HCT116 (cell line): ENCODE data around the gene TMEM214. TPM values are rescaled to one million over a fixed set of nuclear protein-coding genes. Genes with fewer than 3 reads are reported as not detected.

Experiments used
- ATAC-seq: fragments of 200-7000 bp; cut with Tn5 transposase; 2 replicates; pipeline ENCODE4 v1.9.1; 2020; ENCODE audit warnings: mild to moderate bottlenecking, moderate library complexity
- BruUV-seq: library from RNA; stranded (reverse); fragments of 400-500 nt; replicated peaks from 2 replicates; lab custom pipeline; 2021; lab: Mats Ljungman, UMichigan
- CTCF ChIA-PET: fragments of 300-600 bp; sonication (Branson Sonifier 250); formaldehyde crosslinking; loops from one replicate; lab custom pipeline; 2021; ENCODE audit warnings: antibody characterized with exemption; lab: Charles Lee
- POLR2A ChIA-PET: fragments of 300-600, 350-600 bp; sonication (Branson Sonifier 250); formaldehyde crosslinking; loops from one replicate; lab custom pipeline; 2021; ENCODE audit warnings: antibody characterized with exemption; lab: Charles Lee
- RAD21 ChIA-PET, 2 experiments: fragments of 300-600 bp; sonication (Branson Sonifier 250); formaldehyde crosslinking; loops; one replicate each; lab custom pipeline; 2023; ENCODE audit warnings: low total read pairs in 2 of 2; ENCODE audit not compliant: uncharacterized antibody in 2 of 2, unreplicated experiment in 2 of 2, low non-redundant PET in 1 of 2; lab: Charles Lee
- DNase-seq: peaks from one replicate; pipeline ENCODE4 v3.0.0-alpha.2; 2010; ENCODE audit warnings: low read depth, low spot score
- H2AFZ ChIP-seq: fragments of 200-600 bp; shearing (Covaris generic), sonication (generic); 2 replicates; pipeline ENCODE4 v1.6.1; 2017; ENCODE audit warnings: low read depth, mixed run types, mixed read lengths, antibody characterized with exemption, low read length; ENCODE audit not compliant: poor library complexity, severe bottlenecking
- H3K27ac ChIP-seq: 2 replicates; pipeline ENCODE4 v1.5.1; 2012; ENCODE audit warnings: low read depth, low read length
- H3K27me3 ChIP-seq: fragments of 200-600 bp; sonication (generic); 2 replicates; pipeline ENCODE4 v1.6.1; 2016; ENCODE audit warnings: mixed run types, low read length, mixed read lengths; ENCODE audit not compliant: insufficient read depth
- H3K36me3 ChIP-seq, 2 experiments: fragments of 200-500 bp in 1 of 2; fragments of 200-600 bp in 1 of 2; sonication (Bioruptor generic) in 1 of 2; sonication (generic) in 1 of 2; 2 replicates each; pipeline versions ENCODE4 v1.5.1 to v1.6.1; 2014 to 2016; ENCODE audit warnings: low read length in 2 of 2, inconsistent platforms in 1 of 2, mixed read lengths in 1 of 2, mixed run types in 1 of 2; ENCODE audit not compliant: insufficient read depth in 2 of 2, control insufficient read depth in 1 of 2
- H3K4me1 ChIP-seq, 2 experiments: fragments of 200-600 bp in 1 of 2; sonication (generic) in 1 of 2; 2 replicates each; pipeline versions ENCODE4 v1.5.1 to v1.6.1; 2012 to 2017; ENCODE audit warnings: low read length in 2 of 2, inconsistent platforms in 1 of 2, mild to moderate bottlenecking in 1 of 2, mixed read lengths in 1 of 2, mixed run types in 1 of 2, moderate library complexity in 1 of 2; ENCODE audit not compliant: insufficient read depth in 2 of 2, control insufficient read depth in 1 of 2
- H3K4me2 ChIP-seq: fragments of 200-600 bp; sonication (generic); 2 replicates; pipeline ENCODE4 v1.6.1; 2017; ENCODE audit warnings: mixed run types, low read length, mixed read lengths
- H3K4me3 ChIP-seq, 2 experiments: fragments of 200-600 bp in 1 of 2; sonication (generic) in 1 of 2; replicated peaks in 1 of 2; 2 replicates each; pipeline ENCODE4 v1.5.1; 2011 to 2016; ENCODE audit warnings: low read length in 2 of 2, control low read depth in 1 of 2, low read depth in 1 of 2, mild to moderate bottlenecking in 1 of 2, mixed read lengths in 1 of 2, mixed run types in 1 of 2
- H3K79me2 ChIP-seq: fragments of 200-600 bp; sonication (generic); 2 replicates; pipeline ENCODE4 v1.6.1; 2017; ENCODE audit warnings: mild to moderate bottlenecking, mixed run types, low read length, moderate library complexity, mixed read lengths; ENCODE audit not compliant: insufficient read depth
- H3K9ac ChIP-seq: fragments of 200-600 bp; sonication (generic); 2 replicates; pipeline ENCODE4 v1.6.1; 2016; ENCODE audit warnings: low read length, mixed read lengths
- H3K9me2 ChIP-seq: fragments of 200-600 bp; sonication (generic), shearing (Covaris generic); 2 replicates; pipeline ENCODE4 v1.6.1; 2017; ENCODE audit warnings: mixed run types, mild to moderate bottlenecking, moderate library complexity; ENCODE audit not compliant: insufficient read depth
- H3K9me3 ChIP-seq, 2 experiments: fragments of 200-500 bp in 1 of 2; fragments of 200-600 bp in 1 of 2; sonication (Bioruptor generic) in 1 of 2; sonication (generic) in 1 of 2; 2 replicates each; pipeline ENCODE4 v1.6.1; 2014 to 2017; ENCODE audit warnings: low read length in 2 of 2, mixed read lengths in 2 of 2, inconsistent platforms in 1 of 2, low read depth in 1 of 2, mild to moderate bottlenecking in 1 of 2, mixed run types in 1 of 2, moderate library complexity in 1 of 2; ENCODE audit not compliant: control insufficient read depth in 1 of 2, insufficient read depth in 1 of 2
- H4K20me1 ChIP-seq: fragments of 200-600 bp; sonication (generic), shearing (Covaris generic); 2 replicates; pipeline ENCODE4 v1.6.1; 2017; ENCODE audit warnings: mixed run types, mild to moderate bottlenecking, moderate library complexity; ENCODE audit not compliant: insufficient read depth
- ATF3 ChIP-seq: IDR thresholded peaks from 2 replicates; pipeline ENCODE4 v1.6.1; 2012
- CBX3 ChIP-seq: IDR thresholded peaks from 2 replicates; pipeline ENCODE4 v1.6.1; 2012; ENCODE audit warnings: low read depth
- CEBPB ChIP-seq: IDR thresholded peaks from 2 replicates; pipeline ENCODE4 v1.6.1; 2012; ENCODE audit warnings: low read depth
- EGR1 ChIP-seq: IDR thresholded peaks from 2 replicates; pipeline ENCODE4 v1.6.1; 2012; ENCODE audit warnings: low read depth
- ELF1 ChIP-seq: IDR thresholded peaks from 2 replicates; pipeline ENCODE4 v1.6.1; 2012; ENCODE audit warnings: low read depth, borderline replicate concordance
- EZH2 ChIP-seq: fragments of 200-600 bp; sonication (generic); IDR thresholded peaks from 2 replicates; pipeline ENCODE4 v1.6.1; 2017; ENCODE audit warnings: antibody characterized with exemption, mixed run types
- EZH2phosphoT487 ChIP-seq: fragments of 200-600 bp; IDR thresholded peaks from 2 replicates; pipeline ENCODE4 v1.6.1; 2018; ENCODE audit warnings: antibody characterized with exemption, borderline replicate concordance
- FOSL1 ChIP-seq: IDR thresholded peaks from 2 replicates; pipeline ENCODE4 v1.6.1; 2012; ENCODE audit warnings: low read depth
- JUND ChIP-seq: IDR thresholded peaks from 2 replicates; pipeline ENCODE4 v1.6.1; 2012
- MAX ChIP-seq: IDR thresholded peaks from 2 replicates; pipeline ENCODE4 v1.6.1; 2012
- POLR2AphosphoS5 ChIP-seq: IDR thresholded peaks from 2 replicates; pipeline ENCODE4 v1.6.1; 2011; ENCODE audit warnings: mild to moderate bottlenecking, low read depth, low read length, moderate library complexity
- RAD21 ChIP-seq: IDR thresholded peaks from 2 replicates; pipeline ENCODE4 v1.6.1; 2012; ENCODE audit warnings: low read depth, mild to moderate bottlenecking
- SP1 ChIP-seq: IDR thresholded peaks from 2 replicates; pipeline ENCODE4 v1.6.1; 2012; ENCODE audit warnings: low read depth
- TCF7L2 ChIP-seq: IDR thresholded peaks from 2 replicates; pipeline ENCODE4 v1.7.0; 2011; ENCODE audit warnings: borderline replicate concordance, inconsistent platforms; ENCODE audit not compliant: insufficient read depth, insufficient read length; ENCODE audit errors: extremely low read depth
- YY1 ChIP-seq: IDR thresholded peaks from 2 replicates; pipeline ENCODE4 v1.6.1; 2011; ENCODE audit warnings: low read length, low read depth, moderate library complexity, mild to moderate bottlenecking; ENCODE audit not compliant: insufficient replicate concordance; ENCODE audit errors: extremely low read depth
- ZBTB33 ChIP-seq: IDR thresholded peaks from 2 replicates; pipeline ENCODE4 v1.6.1; 2011; ENCODE audit warnings: mild to moderate bottlenecking, low read length, moderate library complexity; ENCODE audit not compliant: insufficient replicate concordance; ENCODE audit errors: extremely low read depth
- ZFX ChIP-seq: fragments of 450-650 bp; IDR thresholded peaks from 2 replicates; pipeline ENCODE4 v1.6.1; 2017
- ZNF274 ChIP-seq: fragments of 200-500 bp; sonication (Bioruptor generic); IDR thresholded peaks from 2 replicates; pipeline ENCODE4 v1.6.1; 2014; ENCODE audit warnings: mild to moderate bottlenecking, low read depth, low read length, inconsistent platforms
- intact Hi-C: fragments of 100-400 bp; cut with micrococcal nuclease; formaldehyde crosslinking; loops from 2 replicates; pipeline ENCODE4 v1.10.0; 2022
- total RNA-seq: library from RNA; stranded (reverse); gene quantifications from one replicate; pipeline ENCODE4 v1.2.1, GENCODE V29; 2021; ENCODE audit not compliant: unreplicated experiment

Gene TMEM214
- total RNA-seq, 1 experiment from 2014 or later: 69.8 TPM

- intact Hi-C loops: no loop called here
- Histone ChIP-seq H3K27ac (no peak overlapping the region), H2AFZ (no peak overlapping the region), H3K4me1 (peaks cover 22 to 45% of the 10 kb centered on the region in 2 experiments), H3K9ac (no peak overlapping the region), H3K9me3 (no peaks in the 10 kb centered on the region), H3K79me2 (no peaks in the 10 kb centered on the region; the same call in 1 of the 2 replicates), H4K20me1 (no peaks in the 10 kb centered on the region), H3K27me3 (no peaks in the 10 kb centered on the region), H3K4me2 (no peak overlapping the region), H3K9me2 (no peaks in the 10 kb centered on the region), H3K4me3 (no peak overlapping the region), H3K36me3 (no peaks in the 10 kb centered on the region)
- ATAC-seq (no peak), DNase-seq (no peak)
- ChIA-PET CTCF (no interaction called here), POLR2A (no interaction called here), RAD21 (no interaction called here)
- no TSS peak for BruUV-seq
- TF ChIP-seq ATF3: no peak
- no peak for TF ChIP-seq CBX3
- no peak for TF ChIP-seq ZFX
- no peak for TF ChIP-seq RAD21
- no peak for TF ChIP-seq ZBTB33
- TF ChIP-seq FOSL1: no peak
- no peak for TF ChIP-seq EZH2
- TF ChIP-seq POLR2AphosphoS5: no peak
- TF ChIP-seq YY1: no peak
- TF ChIP-seq SP1: no peak
- no peak for TF ChIP-seq MAX
- TF ChIP-seq ZNF274: no peak
- no peak for TF ChIP-seq CEBPB
- TF ChIP-seq TCF7L2: no peak
- TF ChIP-seq EZH2phosphoT487: no peak
- TF ChIP-seq JUND: no peak
- TF ChIP-seq ELF1: no peak
- no peak for TF ChIP-seq EGR1
These were observed 25.1 kb upstream of the TMEM214 start for GRCh38 chr2:27007416-27008374.
